ENCODE data around the gene CRY2. TPM values are rescaled to one million over a fixed set of nuclear protein-coding genes. Genes with fewer than 3 reads are reported as not detected.

Gene CRY2
- total and polyA plus RNA-seq, 5 experiments from 2014 or later, result 24.3 to 64.5 (median 33.4) TPM

DNA sequence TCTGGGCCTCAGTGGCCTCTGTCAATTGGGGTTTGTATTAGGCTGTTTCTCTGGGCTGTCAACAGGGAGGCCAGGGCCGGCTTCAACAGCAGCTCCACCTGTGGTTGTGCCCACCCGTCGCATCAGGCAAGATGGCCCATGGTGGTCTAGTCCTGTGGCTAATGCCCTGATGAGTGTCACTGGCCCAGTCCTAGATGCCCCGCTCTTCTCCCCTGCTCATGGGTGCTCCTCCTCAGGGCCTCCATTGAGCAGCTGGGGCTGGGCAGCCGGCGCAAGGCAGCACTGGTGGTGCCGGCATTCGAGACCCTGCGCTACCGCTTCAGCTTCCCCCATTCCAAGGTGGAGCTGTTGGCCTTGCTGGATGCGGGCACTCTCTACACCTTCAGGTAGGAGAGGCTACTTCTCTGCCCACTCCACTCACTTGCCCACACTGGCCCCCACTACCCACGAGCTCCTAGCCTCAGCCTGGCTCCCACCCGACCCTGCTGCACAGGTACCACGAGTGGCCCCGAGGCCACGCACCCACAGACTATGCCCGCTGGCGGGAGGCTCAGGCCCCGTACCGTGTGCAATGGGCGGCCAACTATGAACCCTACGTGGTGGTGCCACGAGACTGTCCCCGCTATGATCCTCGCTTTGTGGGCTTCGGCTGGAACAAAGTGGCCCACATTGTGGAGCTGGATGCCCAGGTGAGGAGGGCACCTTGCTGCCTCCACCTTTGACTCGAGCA lies 80.6 kb downstream of the CRY2 start:
- DNase-seq (peak in 1 of 10 donors; percentile 63), ATAC-seq (no peak)
- H3K4me3 Mint-ChIP-seq, result peak overlapping the region in 2 of 10 donors; percentile 6 to 21
- H3K27me3 Mint-ChIP-seq, result peaks cover 0 to 2% (median 0%) of the 10 kb centered on the region in 5 donors
- H3K4me1 Mint-ChIP-seq, result peaks cover 23 to 53% (median 44%) of the 10 kb centered on the region in 4 donors
- peaks cover 0 to 12% (median 0%) of the 10 kb centered on the region in 3 donors for H3K36me3 Mint-ChIP-seq
- POLR2A ChIA-PET, result interaction anchor here (6.3 kb wide), 1 partner anchor 11 kb away, joined by 57 read pairs; the partner anchor contains the start of gene PEX16
- no peaks in the 10 kb centered on the region for H3K9me3 Mint-ChIP-seq
- peak overlapping the region in 9 of 10 donors; percentile 22 to 86 (median 75) for H3K27ac Mint-ChIP-seq

- ATAC-seq, result no peak
- Mint-ChIP-seq H3K4me1 (peaks cover 21 to 55% (median 42%) of the 10 kb centered on the region in 4 donors), H3K27me3 (no peaks in the 10 kb centered on the region), H3K36me3 (peaks cover 0 to 19% (median 3%) of the 10 kb centered on the region in 3 donors), H3K4me3 (no peak overlapping the region), H3K9me3 (no peaks in the 10 kb centered on the region), H3K27ac (peak overlapping the region in 8 of 10 donors; percentile 22 to 84 (median 46))
- peak in 1 of 10 donors; percentile 32 for DNase-seq
- POLR2A ChIA-PET, result interaction anchor here (0.6 to 6.3 kb wide), 2 partner anchors 12 to 701 kb away, joined by 4 to 57 read pairs; partner anchors contain the start of gene PEX16
These were observed 81.4 kb downstream of the CRY2 start for GRCh38 chr11:45928535-45929215.

GRCh38 chr11:45929486-45930030 lies 82.3 kb downstream of the CRY2 start:
- H3K4me1 Mint-ChIP-seq, result peaks cover 16 to 53% (median 36%) of the 10 kb centered on the region in 4 donors
- peak overlapping the region; percentile 34 to 84 (median 74) for H3K4me3 Mint-ChIP-seq
- H3K27me3 Mint-ChIP-seq, result no peaks in the 10 kb centered on the region
- DNase-seq (peak in 1 of 10 donors; percentile 55), ATAC-seq (peak; percentile 18 to 44)
- H3K9me3 Mint-ChIP-seq, result no peaks in the 10 kb centered on the region
- peak overlapping the region; percentile 84 to 97 (median 90) for H3K27ac Mint-ChIP-seq
- POLR2A ChIA-PET, result interaction anchor here (1.5 to 6.3 kb wide), 2 partner anchors 8 to 13 kb away, joined by 5 to 57 read pairs; partner anchors contain the start of genes LARGE2 and PEX16
- peaks cover 0 to 27% (median 7%) of the 10 kb centered on the region in 3 donors for H3K36me3 Mint-ChIP-seq

DNA sequence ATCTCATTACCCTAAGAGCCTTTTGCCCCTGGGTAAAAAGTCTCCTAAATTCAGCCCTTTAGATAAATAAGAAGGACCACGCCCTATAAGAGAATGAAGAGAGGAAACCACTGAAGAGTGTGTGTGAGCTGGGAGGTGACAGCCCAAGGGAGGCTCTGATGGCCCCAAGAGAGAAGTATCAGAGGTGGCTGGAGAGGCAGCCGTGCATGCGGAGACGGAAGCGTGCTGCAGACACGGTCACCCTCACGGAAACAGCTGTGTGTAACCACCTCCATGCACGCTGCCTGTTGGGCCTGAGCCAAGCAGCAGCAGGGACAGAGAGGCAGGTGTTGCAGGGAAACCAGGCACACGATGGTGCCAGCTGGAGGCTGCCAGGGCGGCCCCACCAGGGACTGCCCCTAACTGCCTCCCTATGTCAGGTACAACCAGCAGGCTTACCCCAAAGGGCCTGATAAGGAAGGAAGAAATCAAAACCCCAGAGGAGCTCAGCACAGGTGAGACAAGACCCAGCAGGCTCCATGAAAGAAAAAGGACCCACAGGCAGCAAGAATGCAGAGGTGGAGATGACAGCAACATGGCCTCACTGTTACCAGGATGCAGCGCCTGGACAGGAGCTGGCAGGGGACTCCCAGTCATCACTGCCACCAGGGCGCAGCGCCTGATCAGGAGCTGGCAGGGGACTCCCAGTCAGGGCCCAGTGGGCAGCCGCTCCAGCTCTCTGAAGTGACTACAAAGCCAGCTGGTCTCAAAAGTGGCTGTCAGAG lies 82.9 kb downstream of the CRY2 start:
- DNase-seq, result peak in 7 of 10 donors; percentile 12 to 76 (median 36)
- no peaks in the 10 kb centered on the region for H3K27me3 Mint-ChIP-seq
- H3K4me3 Mint-ChIP-seq, result peak overlapping the region; percentile 34 to 84 (median 74)
- POLR2A ChIA-PET, result interaction anchor here (0.8 to 6.3 kb wide), 3 partner anchors 8 to 53 kb away, joined by 3 to 57 read pairs (median 5); partner anchors contain the start of genes LARGE2 and PEX16
- peaks cover 16 to 58% (median 36%) of the 10 kb centered on the region in 4 donors for H3K4me1 Mint-ChIP-seq
- H3K27ac Mint-ChIP-seq, result peak overlapping the region; percentile 84 to 97 (median 90)
- no peaks in the 10 kb centered on the region for H3K9me3 Mint-ChIP-seq
- peaks cover 0 to 32% (median 7%) of the 10 kb centered on the region in 3 donors for H3K36me3 Mint-ChIP-seq
- peak; percentile 82 to 84 for ATAC-seq

DNA sequence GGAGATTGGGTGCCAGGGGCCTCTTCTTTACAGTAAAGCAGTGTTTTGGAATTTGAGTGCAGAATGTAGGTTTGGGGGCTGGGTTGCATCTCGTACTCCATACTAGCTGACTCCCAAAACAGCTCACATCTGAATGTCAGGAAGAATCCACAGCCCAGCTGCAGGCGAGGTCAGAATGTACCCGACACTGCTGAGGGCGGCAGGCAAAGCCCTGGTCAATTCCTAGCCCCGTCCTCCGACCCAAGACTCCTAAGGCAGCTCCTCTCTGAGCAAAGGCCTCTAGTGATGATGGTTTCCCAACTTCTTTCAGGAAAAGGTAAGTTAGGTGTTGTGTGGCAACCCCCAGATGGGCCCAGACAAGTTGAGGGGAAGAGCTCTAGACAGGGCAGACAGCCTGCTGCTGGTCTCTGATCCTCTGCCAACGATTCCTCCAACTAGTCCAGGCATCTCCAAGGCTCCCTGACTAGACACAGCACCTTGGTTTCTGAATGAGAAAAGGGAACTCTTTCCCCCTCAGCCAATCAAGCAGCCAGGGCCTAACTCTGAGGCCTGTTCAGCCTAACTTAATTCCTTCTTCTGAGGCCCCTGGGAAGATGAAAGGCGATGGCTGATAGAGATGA lies 83.8 kb downstream of the CRY2 start:
- Mint-ChIP-seq H3K4me3 (peak overlapping the region in 6 of 10 donors; percentile 3 to 79 (median 56)), H3K27me3 (no peaks in the 10 kb centered on the region), H3K9me3 (no peaks in the 10 kb centered on the region), H3K4me1 (peaks cover 16 to 64% (median 36%) of the 10 kb centered on the region in 4 donors), H3K36me3 (peaks cover 0 to 40% (median 7%) of the 10 kb centered on the region in 3 donors), H3K27ac (peak overlapping the region in 9 of 10 donors; percentile 53 to 97 (median 84))
- no peak for ATAC-seq
- POLR2A ChIA-PET, result interaction anchor here (0.8 to 6.3 kb wide), 3 partner anchors 9 to 54 kb away, joined by 3 to 57 read pairs (median 5); partner anchors contain the start of genes LARGE2 and PEX16
- peak in 1 of 10 donors; percentile 56 for DNase-seq

- DNase-seq, result no peak
- Mint-ChIP-seq H3K4me1 (peaks cover 16 to 67% (median 36%) of the 10 kb centered on the region in 4 donors), H3K27me3 (no peaks in the 10 kb centered on the region), H3K4me3 (peak overlapping the region in 2 of 10 donors; percentile 3 to 76), H3K36me3 (peaks cover 0 to 46% (median 8%) of the 10 kb centered on the region in 3 donors), H3K9me3 (no peaks in the 10 kb centered on the region), H3K27ac (peak overlapping the region; percentile 31 to 95 (median 71))
- ATAC-seq, result no peak
- POLR2A ChIA-PET, result interaction anchor here (0.8 to 6.3 kb wide), 2 partner anchors 8 to 15 kb away, joined by 3 to 57 read pairs; partner anchors contain the start of gene PEX16
These were observed 84.5 kb downstream of the CRY2 start for GRCh38 chr11:45931739-45932138.

DNA sequence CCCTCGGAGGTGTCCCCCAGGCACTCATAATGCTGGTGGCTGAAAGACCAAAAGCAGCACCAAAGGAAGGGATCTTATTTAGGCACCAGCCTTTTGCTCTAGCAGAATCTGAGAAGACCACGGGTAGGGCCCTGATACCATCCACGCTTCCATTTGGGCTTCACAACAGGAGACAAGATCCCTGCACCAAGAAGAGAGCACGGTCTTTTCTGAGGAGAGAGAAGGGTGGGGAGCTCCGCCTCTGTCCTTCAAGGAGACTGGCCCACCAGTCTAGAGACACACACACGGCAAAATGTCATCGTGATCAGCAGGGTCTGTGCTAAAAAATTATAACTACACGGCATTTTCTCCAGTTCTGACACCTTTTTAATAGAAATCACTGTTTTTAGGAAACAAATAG lies 84.9 kb downstream of the CRY2 start:
- DNase-seq (peak in 1 of 10 donors; percentile 41), ATAC-seq (no peak)
- Mint-ChIP-seq H3K27me3 (no peaks in the 10 kb centered on the region), H3K9me3 (no peaks in the 10 kb centered on the region), H3K4me3 (peak overlapping the region in 2 of 10 donors; percentile 56 to 76), H3K36me3 (peaks cover 0 to 50% (median 10%) of the 10 kb centered on the region in 3 donors), H3K4me1 (peaks cover 15 to 68% (median 32%) of the 10 kb centered on the region in 4 donors), H3K27ac (peak overlapping the region in 5 of 10 donors; percentile 31 to 90 (median 84))
- POLR2A ChIA-PET, result interaction anchor here (0.8 kb wide), 1 partner anchor 9 kb away, joined by 3 read pairs; no protein-coding TSS in a partner anchor

Other genes with a start within 250 kb of the CRY2 start
- not detected for gene CHST1, start 181.9 kb upstream of the CRY2 start, total RNA-seq
- gene CHST1, start 181.9 kb upstream of the CRY2 start, polyA plus RNA-seq, result not detected
- gene SLC35C1, start 42.3 kb upstream of the CRY2 start, total RNA-seq, result 10 to 100 TPM; 11.8 to 12.3 TPM
- 10 to 100 TPM in 1 of 3 donors, 1 to 10 TPM in 2; 5.6 to 10.0 (median 8.4) TPM for gene SLC35C1, start 42.3 kb upstream of the CRY2 start, polyA plus RNA-seq
- 1 to 10 TPM; 1.6 to 2.1 TPM for gene MAPK8IP1, start 38.2 kb downstream of the CRY2 start, total RNA-seq
- gene MAPK8IP1, start 38.2 kb downstream of the CRY2 start, polyA plus RNA-seq, result not detected
- 1 to 10 TPM; 3.1 to 3.4 TPM for gene FREY1, start 59.8 kb downstream of the CRY2 start, total RNA-seq
- gene FREY1, start 59.8 kb downstream of the CRY2 start, polyA plus RNA-seq, result not detected
- 10 to 100 TPM; 66.8 to 74.1 TPM for gene PEX16, start 70.4 kb downstream of the CRY2 start, total RNA-seq
- gene PEX16, start 70.4 kb downstream of the CRY2 start, polyA plus RNA-seq, result 10 to 100 TPM; 46.1 to 54.1 (median 53.2) TPM
- gene LARGE2, start 75.2 kb downstream of the CRY2 start, total RNA-seq, result 1 to 10 TPM; 4.1 to 5.6 TPM
- gene LARGE2, start 75.2 kb downstream of the CRY2 start, polyA plus RNA-seq, result 1 to 10 TPM in 2 of 3 donors, under 1 TPM in 1; 0.71 to 2.0 (median 1.7) TPM

All from naive thymus-derived CD8-positive, alpha-beta T cell (primary cell).